Measurements from ENCODE around the gene OR5H2. TPM values are rescaled to one million over a fixed set of nuclear protein-coding genes. Genes with fewer than 3 reads are reported as not detected.

Gene OR5H2
- total RNA-seq, 1 donor from 2014 or later = not detected

GRCh38 chr3:98329392-98330124 lies 47.3 kb downstream of the OR5H2 start:
- DNase-seq (ENCODE audit: low read depth) = peak; percentile 61

GRCh38 chr3:98331329-98331728 lies 49.0 kb downstream of the OR5H2 start:
- no peak for DNase-seq (ENCODE audit: low read depth)

Other genes starting within 250 kb of the OR5H2 start
- gene GABRR3, start 247.2 kb upstream of the OR5H2 start, total RNA-seq = not detected in 2 replicates
- gene OR5AC2, start 195.3 kb upstream of the OR5H2 start, total RNA-seq = not detected in 2 replicates
- not detected in 2 replicates for gene OR5H1, start 151.8 kb upstream of the OR5H2 start, total RNA-seq
- gene OR5H14, start 135.0 kb upstream of the OR5H2 start, total RNA-seq = not detected in 2 replicates
- gene OR5H15, start 115.8 kb upstream of the OR5H2 start, total RNA-seq = not detected in 2 replicates
- gene OR5H6, start 18.3 kb upstream of the OR5H2 start, total RNA-seq = not detected in 2 replicates
- not detected in 2 replicates for gene OR5K4, start 71.3 kb downstream of the OR5H2 start, total RNA-seq
- gene OR5K3, start 108.2 kb downstream of the OR5H2 start, total RNA-seq = not detected in 2 replicates
- gene OR5K1, start 180.7 kb downstream of the OR5H2 start, total RNA-seq = not detected in 2 replicates
- not detected in 2 replicates for gene OR5K2, start 215.2 kb downstream of the OR5H2 start, total RNA-seq
- 54.4 and 57.1 TPM in 2 replicates for gene CLDND1, start 240.4 kb downstream of the OR5H2 start, total RNA-seq
- not detected in 2 replicates for gene GPR15, start 249.5 kb downstream of the OR5H2 start, total RNA-seq

Measured in myocyte (in vitro differentiated cells).